Natural killer cell (primary cell): ENCODE measurements around the gene GBE1. TPM values are rescaled to one million over a fixed set of nuclear protein-coding genes. Genes with fewer than 3 reads are reported as not detected.

ENCODE experiments used
- ATAC-seq, 3 donors: fragments of 150-1000 bp in 2 of 3; fragments of 200-7000 bp in 1 of 3; cut with Tn5 transposase; 1 replicate in 1 of 3; 2 replicates in 2 of 3; pipeline ENCODE4 v1.10.0; 2021; ENCODE audit warnings: mild to moderate bottlenecking in 2 of 3, moderate library complexity in 2 of 3
- DNase-seq, 2 donors: peaks; one replicate each; pipeline versions ENCODE4 v3.0.0 to v3.0.0-alpha.2; 2013 to 2021; ENCODE audit warnings: mixed read lengths in 1 of 2
- H3K27ac ChIP-seq: one replicate; pipeline ENCODE4 v1.5.1; 2013; ENCODE audit warnings: mild to moderate bottlenecking, low read length
- H3K27me3 ChIP-seq: one replicate; pipeline ENCODE4 v1.6.1; 2013; ENCODE audit warnings: low read length; ENCODE audit not compliant: control insufficient read depth, insufficient read depth
- H3K36me3 ChIP-seq: one replicate; pipeline ENCODE4 v1.6.1; 2013; ENCODE audit warnings: low read length; ENCODE audit not compliant: control insufficient read depth, insufficient read depth
- H3K4me1 ChIP-seq: one replicate; pipeline ENCODE4 v1.6.1; 2013; ENCODE audit warnings: low read length; ENCODE audit not compliant: control insufficient read depth, insufficient read depth
- H3K4me3 ChIP-seq: one replicate; pipeline ENCODE4 v1.5.1; 2013; ENCODE audit warnings: low read length
- H3K9me3 ChIP-seq: one replicate; pipeline ENCODE4 v1.6.1; 2013; ENCODE audit warnings: low read length; ENCODE audit not compliant: control insufficient read depth, insufficient read depth
- H3K27ac Mint-ChIP-seq, 2 donors: one replicate each; pipeline ENCODE4 v1.8.0; 2022; ENCODE audit warnings: mild to moderate bottlenecking in 2 of 2, mixed read lengths in 2 of 2, moderate library complexity in 1 of 2
- H3K27me3 Mint-ChIP-seq, 2 donors: one replicate each; pipeline ENCODE4 v1.8.0; 2022; ENCODE audit warnings: low read depth in 2 of 2, mixed read lengths in 2 of 2
- H3K36me3 Mint-ChIP-seq: one replicate; pipeline ENCODE4 v1.8.0; 2022; ENCODE audit warnings: mixed read lengths
- H3K4me1 Mint-ChIP-seq, 2 donors: one replicate each; pipeline ENCODE4 v1.8.0; 2022; ENCODE audit warnings: mixed read lengths in 2 of 2
- H3K4me3 Mint-ChIP-seq: one replicate; pipeline ENCODE4 v1.8.0; 2022; ENCODE audit warnings: mild to moderate bottlenecking, moderate library complexity, mixed read lengths
- H3K9me3 Mint-ChIP-seq, 2 donors: one replicate each; pipeline ENCODE4 v1.8.0; 2022; ENCODE audit warnings: mixed read lengths in 2 of 2
- CTCF ChIP-seq: fragments of 200-600 bp; IDR thresholded peaks from one replicate; pipeline ENCODE4 v1.8.0; 2022; ENCODE audit warnings: antibody characterized with exemption
- WGBS: methylation state at CpG from one replicate; pipeline ENCODE4 v1.1.7; 2013; ENCODE audit warnings: missing lambda C conversion rate; ENCODE audit not compliant: insufficient coverage; 5-methylcytosine and 5-hydroxymethylcytosine counted together
- intact Hi-C: fragments of 100-400 bp; cut with micrococcal nuclease; formaldehyde crosslinking; loops from one replicate; pipeline ENCODE4 v1.14.2; 2022
- total RNA-seq, 4 donors: library from RNA; stranded (reverse); fragments of 120-200 nt in 1 of 4; gene quantifications; one replicate each; pipeline versions ENCODE4 v1.2.3 to v1.2.4, GENCODE V29; 2013 to 2022

The GBE1 gene
- total RNA-seq, 3 donors from 2014 or later (not counting 1 experiment from before 2014, with no cell fraction given): 8.8 to 11.8 (median 9.7) TPM

- no peak overlapping the region for H3K27ac Mint-ChIP-seq
- 96% methylated on average over 7 of the region's 7 CpGs for WGBS
- intact Hi-C loops: no loop called here
These were observed 71.8 kb downstream of the GBE1 start for GRCh38 chr3:81689617-81690016.

GRCh38 chr3:81684751-81685395 lies 76.6 kb downstream of the GBE1 start:
- Mint-ChIP-seq H3K9me3 (no peaks in the 10 kb centered on the region), H3K4me1 (peaks cover 0 to 8% of the 10 kb centered on the region in 2 donors), H3K27me3 (no peaks in the 10 kb centered on the region), H3K4me3 (no peak overlapping the region), H3K27ac (no peak overlapping the region), H3K36me3 (no peaks in the 10 kb centered on the region)
- Histone ChIP-seq H3K4me1 (no peaks in the 10 kb centered on the region), H3K4me3 (no peak overlapping the region), H3K27ac (no peak overlapping the region), H3K27me3 (no peaks in the 10 kb centered on the region), H3K9me3 (no peaks in the 10 kb centered on the region), H3K36me3 (no peaks in the 10 kb centered on the region)
- ATAC-seq (no peak), DNase-seq (no peak)
- no peak for TF ChIP-seq CTCF
- WGBS: 73% methylated on average over 2 of the region's 4 CpGs
- intact Hi-C loops: no loop called here

More at GRCh38 chr3:81689617-81690016, 71.8 kb downstream of the GBE1 start:
- Histone ChIP-seq H3K27ac (no peak overlapping the region), H3K27me3 (no peaks in the 10 kb centered on the region), H3K9me3 (no peaks in the 10 kb centered on the region), H3K4me1 (no peaks in the 10 kb centered on the region), H3K4me3 (no peak overlapping the region), H3K36me3 (no peaks in the 10 kb centered on the region)
- no peaks in the 10 kb centered on the region for H3K36me3 Mint-ChIP-seq
- TF ChIP-seq CTCF: no peak
- H3K27me3 Mint-ChIP-seq: no peaks in the 10 kb centered on the region
- no peak for DNase-seq
- ATAC-seq: no peak
- no peaks in the 10 kb centered on the region for H3K9me3 Mint-ChIP-seq
- H3K4me3 Mint-ChIP-seq: no peak overlapping the region
- peaks cover 0 to 3% of the 10 kb centered on the region in 2 donors for H3K4me1 Mint-ChIP-seq

- intact Hi-C loops: no loop called here
- Mint-ChIP-seq H3K4me1 (peaks cover 0 to 3% of the 10 kb centered on the region in 2 donors), H3K27me3 (no peaks in the 10 kb centered on the region), H3K9me3 (no peaks in the 10 kb centered on the region), H3K4me3 (no peak overlapping the region), H3K27ac (no peak overlapping the region), H3K36me3 (no peaks in the 10 kb centered on the region)
- Histone ChIP-seq H3K4me1 (no peaks in the 10 kb centered on the region), H3K9me3 (no peaks in the 10 kb centered on the region), H3K4me3 (no peak overlapping the region), H3K27ac (no peak overlapping the region), H3K36me3 (no peaks in the 10 kb centered on the region), H3K27me3 (no peaks in the 10 kb centered on the region)
- no peak for DNase-seq
- ATAC-seq: no peak
- TF ChIP-seq CTCF: no peak
- 97% methylated on average over 5 of the region's 5 CpGs for WGBS
These were observed 84.6 kb downstream of the GBE1 start for GRCh38 chr3:81676706-81677456.
